Heart left ventricle (tissue), 13 donors: ENCODE measurements around the gene ERBB2.

ENCODE experiments used
- POLR2A ChIP-seq, 2 donors: fragments of 450-650 bp; IDR thresholded peaks; one replicate each; pipeline ENCODE4 v1.6.1; 2017; ENCODE audit warnings: antibody characterized with exemption in 2 of 2, mild to moderate bottlenecking in 2 of 2, moderate library complexity in 2 of 2
- TF ChIP-seq, protein P1 (sequence below), 12 donors: fragments of 200-600 bp; sonication (generic) in 4 of 12; IDR thresholded peaks; one replicate each; pipeline versions ENCODE4 v1.5.0 to v1.8.0; 2018 to 2022; ENCODE audit warnings: antibody characterized with exemption in 12 of 12, mild to moderate bottlenecking in 5 of 12
- donor health status: ischemic (EF 13 %, LVEDD 7.1; RV severe dilation, severe dysfunction).
- donor health status: DM: no; HTN: yes; CAD: no.
- donor health status: DM: no; HTN: no; CAD: no.
- donor health status: ischemic (EF 25% LVEDD 6.9; RV normal size, moderate dysfunction).
- donor health status: ischemic (EF 25% LVEDD 5.7; RV mildly dilated, moderate dysfunction).
- donor health status: ischemic (EF 35%, LVEDD 5.7; RV mildly dilated, moderate dysfunction).
- donor health status: nonischemic (EF 11% LVEDD 7.7; RV severe dilation, severe dysfunction).
- donor health status: DM: yes; HTN: yes; CAD: no.
- donor health status: PGD.
- donor health status: ischemic (EF 29% LVEDD 5.4; RV normal size, mild dysfunction).
- donor health status: nonischemic (EF 23%, LVEDD 6.1; RV moderate dilation, normal function).

DNA sequence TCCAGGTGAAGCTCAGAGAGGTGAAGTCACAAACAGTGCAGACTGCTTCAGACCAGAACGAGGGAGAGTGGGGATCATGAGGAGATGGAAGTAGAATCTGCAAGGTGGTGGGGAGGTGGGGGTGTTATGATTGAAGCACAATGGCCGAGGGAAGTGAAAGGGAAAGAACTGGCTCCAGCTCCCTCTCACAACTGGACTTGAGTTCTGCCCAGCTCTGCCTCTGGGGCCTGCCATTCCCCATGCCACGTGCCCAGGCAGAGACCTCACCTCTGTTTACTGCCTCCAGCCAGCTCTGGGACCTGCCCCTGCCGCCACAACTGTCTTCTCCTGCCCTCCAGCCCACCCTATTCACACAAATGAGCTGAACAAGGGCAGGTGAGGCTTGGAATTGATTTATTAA is 29.1 kb upstream of the ERBB2 start:
- TF ChIP-seq POLR2A (IDR thresholded peaks at IDR 0.05) = no peak
- TF ChIP-seq, protein P1, sequence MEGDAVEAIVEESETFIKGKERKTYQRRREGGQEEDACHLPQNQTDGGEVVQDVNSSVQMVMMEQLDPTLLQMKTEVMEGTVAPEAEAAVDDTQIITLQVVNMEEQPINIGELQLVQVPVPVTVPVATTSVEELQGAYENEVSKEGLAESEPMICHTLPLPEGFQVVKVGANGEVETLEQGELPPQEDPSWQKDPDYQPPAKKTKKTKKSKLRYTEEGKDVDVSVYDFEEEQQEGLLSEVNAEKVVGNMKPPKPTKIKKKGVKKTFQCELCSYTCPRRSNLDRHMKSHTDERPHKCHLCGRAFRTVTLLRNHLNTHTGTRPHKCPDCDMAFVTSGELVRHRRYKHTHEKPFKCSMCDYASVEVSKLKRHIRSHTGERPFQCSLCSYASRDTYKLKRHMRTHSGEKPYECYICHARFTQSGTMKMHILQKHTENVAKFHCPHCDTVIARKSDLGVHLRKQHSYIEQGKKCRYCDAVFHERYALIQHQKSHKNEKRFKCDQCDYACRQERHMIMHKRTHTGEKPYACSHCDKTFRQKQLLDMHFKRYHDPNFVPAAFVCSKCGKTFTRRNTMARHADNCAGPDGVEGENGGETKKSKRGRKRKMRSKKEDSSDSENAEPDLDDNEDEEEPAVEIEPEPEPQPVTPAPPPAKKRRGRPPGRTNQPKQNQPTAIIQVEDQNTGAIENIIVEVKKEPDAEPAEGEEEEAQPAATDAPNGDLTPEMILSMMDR (IDR thresholded peaks at IDR 0.05) = no peak
